Esophagus muscularis mucosa (tissue), 4 donors: ENCODE measurements around the gene RAD51B. TPM values are rescaled to one million over a fixed set of nuclear protein-coding genes. Genes with fewer than 3 reads are reported as not detected.

ENCODE experiments used
- DNase-seq: peaks from one replicate; pipeline ENCODE4 v3.0.0-alpha.2; 2017; ENCODE audit errors: extremely low spot score
- H3K27ac ChIP-seq, 4 donors: fragments of 200-600 bp; sonication (generic); replicated peaks in 1 of 4; 1 replicate in 3 of 4; 2 replicates in 1 of 4; pipeline ENCODE4 v1.5.1; 2016 to 2019; ENCODE audit warnings: mild to moderate bottlenecking in 1 of 4
- H3K27me3 ChIP-seq, 4 donors: fragments of 200-600 bp; sonication (generic); one replicate each; pipeline versions ENCODE4 v1.5.1 to v1.6.0; 2016 to 2019
- H3K36me3 ChIP-seq, 4 donors: fragments of 200-600 bp; sonication (generic); one replicate each; pipeline ENCODE4 v1.5.1; 2016 to 2019
- H3K4me1 ChIP-seq, 4 donors: fragments of 200-600 bp; sonication (generic); one replicate each; pipeline ENCODE4 v1.5.1; 2016 to 2019
- H3K4me3 ChIP-seq, 4 donors: fragments of 200-600 bp; sonication (generic); 1 replicate in 2 of 4; 2 replicates in 2 of 4; pipeline ENCODE4 v1.5.1; 2016 to 2019; ENCODE audit warnings: mild to moderate bottlenecking in 4 of 4, moderate library complexity in 1 of 4
- H3K9me3 ChIP-seq, 4 donors: fragments of 200-600 bp; sonication (generic); 1 replicate in 3 of 4; 2 replicates in 1 of 4; pipeline ENCODE4 v1.5.1; 2016 to 2019
- CTCF ChIP-seq, 3 experiments: fragments of 200-600 bp in 2 of 3; fragments of 450-650 bp in 1 of 3; sonication (generic) in 2 of 3; IDR thresholded peaks; one replicate each; pipeline ENCODE4 v1.5.1; 2017 to 2019; ENCODE audit warnings: antibody characterized with exemption in 3 of 3, mild to moderate bottlenecking in 2 of 3, moderate library complexity in 1 of 3
- EP300 ChIP-seq: sonication (generic); formaldehyde crosslinking; IDR thresholded peaks from one replicate; pipeline ENCODE4 v1.6.1; 2017; ENCODE audit warnings: antibody characterized with exemption
- POLR2A ChIP-seq: fragments of 450-650 bp; IDR thresholded peaks from one replicate; pipeline ENCODE4 v1.6.1; 2017; ENCODE audit warnings: antibody characterized with exemption, moderate library complexity, mild to moderate bottlenecking, low read depth
- POLR2AphosphoS5 ChIP-seq, 2 donors: sonication (generic); formaldehyde crosslinking; IDR thresholded peaks; one replicate each; pipeline ENCODE4 v1.6.1; 2017; ENCODE audit warnings: antibody characterized with exemption in 2 of 2
- WGBS: methylation state at CpG from one replicate; pipeline ENCODE4 v1.1.5; 2018; 5-methylcytosine and 5-hydroxymethylcytosine counted together
- intact Hi-C: fragments of 100-400 bp; cut with DNase I; formaldehyde crosslinking; loops from one replicate; pipeline ENCODE4 v1.15.1; 2023
- total RNA-seq, 4 donors: library from RNA; depleted of rRNA; stranded (reverse); fragments of >200 nt; gene quantifications; one replicate each; pipeline versions ENCODE4 v1.1.0 to v1.2.1, GENCODE V29; 2016

RAD51B gene
- total RNA-seq, 4 donors from 2014 or later = 2.8 to 11.1 (median 5.1) TPM

- no peak for DNase-seq
- intact Hi-C loops = no loop called here
- H3K36me3 ChIP-seq = no peaks in the 10 kb centered on the region
- no peak overlapping the region for H3K4me3 ChIP-seq
- no peak overlapping the region for H3K27ac ChIP-seq
- H3K9me3 ChIP-seq = no peaks in the 10 kb centered on the region
- peaks cover 13 to 25% (median 18%) of the 10 kb centered on the region in 4 donors for H3K4me1 ChIP-seq
- TF ChIP-seq CTCF (IDR thresholded peaks at IDR 0.05) = no peak
- TF ChIP-seq EP300 = no peak
- no peak for TF ChIP-seq POLR2A
- no peak for TF ChIP-seq POLR2AphosphoS5 (IDR thresholded peaks at IDR 0.05)
- no peaks in the 10 kb centered on the region for H3K27me3 ChIP-seq
Observed at GRCh38 chr14:68203871-68204270, 384.3 kb downstream of the RAD51B start.

- TF ChIP-seq POLR2A (no peak), EP300 (no peak), CTCF (IDR thresholded peaks at IDR 0.05) (no peak), POLR2AphosphoS5 (IDR thresholded peaks at IDR 0.05) (no peak)
- Histone ChIP-seq H3K4me3 (no peak overlapping the region), H3K36me3 (no peaks in the 10 kb centered on the region), H3K27ac (no peak overlapping the region), H3K4me1 (peaks cover 6 to 38% (median 33%) of the 10 kb centered on the region in 4 donors), H3K27me3 (no peaks in the 10 kb centered on the region), H3K9me3 (no peaks in the 10 kb centered on the region)
- WGBS = 67% methylated on average over 1 of the region's 1 CpG
- no peak for DNase-seq
- intact Hi-C loops = no loop called here
Observed at GRCh38 chr14:68208218-68208617, 388.6 kb downstream of the RAD51B start.

- Histone ChIP-seq H3K27ac (peak overlapping the region in 1 of 4 donors; percentile 6), H3K9me3 (no peaks in the 10 kb centered on the region), H3K27me3 (no peaks in the 10 kb centered on the region), H3K36me3 (no peaks in the 10 kb centered on the region), H3K4me1 (peaks cover 6 to 38% (median 33%) of the 10 kb centered on the region in 4 donors), H3K4me3 (no peak overlapping the region)
- intact Hi-C loops = no loop called here
- DNase-seq = no peak
- 94% methylated on average over 1 of the region's 1 CpG for WGBS
- TF ChIP-seq CTCF (IDR thresholded peaks at IDR 0.05) (no peak), POLR2A (no peak), EP300 (no peak), POLR2AphosphoS5 (IDR thresholded peaks at IDR 0.05) (no peak)
Observed at GRCh38 chr14:68208626-68209317, 389.2 kb downstream of the RAD51B start.

GRCh38 chr14:68210729-68211299, 391.2 kb downstream of the RAD51B start:
- TF ChIP-seq POLR2A (no peak), POLR2AphosphoS5 (IDR thresholded peaks at IDR 0.05) (peak; percentile 36 to 48), EP300 (no peak), CTCF (IDR thresholded peaks at IDR 0.05) (no peak)
- H3K4me3 ChIP-seq = peak overlapping the region; percentile 1 to 38 (median 32)
- no peaks in the 10 kb centered on the region for H3K36me3 ChIP-seq
- peaks cover 6 to 47% (median 39%) of the 10 kb centered on the region in 4 donors for H3K4me1 ChIP-seq
- H3K27ac ChIP-seq = peak overlapping the region; percentile 59 to 77 (median 73)
- no peak for DNase-seq
- no peaks in the 10 kb centered on the region for H3K27me3 ChIP-seq
- no peaks in the 10 kb centered on the region for H3K9me3 ChIP-seq
- WGBS = 27% methylated on average over 5 of the region's 5 CpGs
- intact Hi-C loops = no loop called here
